Measurements from ENCODE around the gene DLGAP1. TPM values are rescaled to one million over a fixed set of nuclear protein-coding genes. Genes with fewer than 3 reads are reported as not detected.
A peak's percentile ranks its signal among the peaks of the same experiment; 100 is the strongest.

The DLGAP1 gene
- total and polyA plus RNA-seq, 7 donors: 0.13 to 2.6 (median 1.3) TPM; not detected in 1

DNA sequence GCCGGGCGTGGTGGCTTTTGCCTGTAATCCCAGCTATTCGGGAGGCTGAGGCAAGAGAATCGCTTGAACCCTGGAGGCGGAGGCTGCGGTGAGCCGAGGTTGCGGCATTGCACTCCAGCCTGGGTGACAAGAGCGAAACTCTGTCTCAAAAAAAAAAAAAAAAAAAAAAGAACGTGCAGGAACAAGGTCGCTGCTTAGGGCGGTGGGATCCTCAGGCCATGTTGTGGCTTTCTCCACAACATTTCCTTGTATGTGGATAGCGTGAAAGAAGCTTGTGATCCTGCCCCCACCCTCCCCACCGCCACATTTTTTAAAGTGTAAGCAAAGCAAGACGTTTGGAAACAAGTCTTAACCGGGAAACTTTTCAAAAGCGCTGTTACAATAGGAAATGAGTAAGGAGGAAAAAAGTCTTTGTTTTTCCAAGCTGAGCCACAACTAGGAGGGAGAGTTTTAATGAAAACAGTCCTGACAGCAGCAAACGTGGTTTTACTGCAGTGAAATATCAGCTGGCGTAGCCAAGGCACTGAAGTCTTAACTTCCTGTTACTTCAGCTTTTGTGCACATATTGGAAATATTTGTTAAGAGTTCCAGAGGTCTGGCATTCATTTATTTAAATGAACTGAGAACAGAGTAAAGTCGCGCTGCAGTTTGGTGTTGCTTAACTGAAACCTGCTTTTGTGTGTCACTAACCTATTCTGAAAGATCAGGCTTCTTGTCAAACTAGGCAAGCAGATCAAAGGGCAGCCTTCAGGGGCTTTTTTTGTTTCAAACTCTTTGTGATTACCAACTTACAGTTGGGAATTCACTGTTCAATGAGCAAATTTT, 1001.4 kb downstream of the DLGAP1 start:
- H3K4me1 ChIP-seq: peaks cover 0 to 49% (median 31%) of the 10 kb centered on the region in 4 donors
- H3K9me3 ChIP-seq: no peaks in the 10 kb centered on the region
- peaks cover 0 to 28% (median 21%) of the 10 kb centered on the region in 4 donors for H3K36me3 ChIP-seq
- peak; percentile 90 for DNase-seq
- H3K4me3 ChIP-seq: peak overlapping the region; percentile 67 to 82 (median 78)
- intact Hi-C loops (cut with DNase I): loop anchor here (2.0 to 10.0 kb wide), 6 partner anchors 141 to 796 kb away; partner anchors contain the start of genes MYL12B and SMCHD1
- TF ChIP-seq POLR2A (IDR thresholded peaks at IDR 0.05) (no peak), EP300 (IDR thresholded peaks at IDR 0.05) (peak in 1 of 4 donors; percentile 14), POLR2AphosphoS5 (IDR thresholded peaks at IDR 0.05) (peak; percentile 44 to 73 (median 54))
- TF ChIP-seq, protein P1, sequence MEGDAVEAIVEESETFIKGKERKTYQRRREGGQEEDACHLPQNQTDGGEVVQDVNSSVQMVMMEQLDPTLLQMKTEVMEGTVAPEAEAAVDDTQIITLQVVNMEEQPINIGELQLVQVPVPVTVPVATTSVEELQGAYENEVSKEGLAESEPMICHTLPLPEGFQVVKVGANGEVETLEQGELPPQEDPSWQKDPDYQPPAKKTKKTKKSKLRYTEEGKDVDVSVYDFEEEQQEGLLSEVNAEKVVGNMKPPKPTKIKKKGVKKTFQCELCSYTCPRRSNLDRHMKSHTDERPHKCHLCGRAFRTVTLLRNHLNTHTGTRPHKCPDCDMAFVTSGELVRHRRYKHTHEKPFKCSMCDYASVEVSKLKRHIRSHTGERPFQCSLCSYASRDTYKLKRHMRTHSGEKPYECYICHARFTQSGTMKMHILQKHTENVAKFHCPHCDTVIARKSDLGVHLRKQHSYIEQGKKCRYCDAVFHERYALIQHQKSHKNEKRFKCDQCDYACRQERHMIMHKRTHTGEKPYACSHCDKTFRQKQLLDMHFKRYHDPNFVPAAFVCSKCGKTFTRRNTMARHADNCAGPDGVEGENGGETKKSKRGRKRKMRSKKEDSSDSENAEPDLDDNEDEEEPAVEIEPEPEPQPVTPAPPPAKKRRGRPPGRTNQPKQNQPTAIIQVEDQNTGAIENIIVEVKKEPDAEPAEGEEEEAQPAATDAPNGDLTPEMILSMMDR (IDR thresholded peaks at IDR 0.05): no peak
- H3K27me3 ChIP-seq: no peaks in the 10 kb centered on the region
- 7 to 19% methylated on average over 21 of the region's 21 CpGs for WGBS, 2 donors
- H3K27ac ChIP-seq: peak overlapping the region; percentile 97 to 100 (median 99)

DNA sequence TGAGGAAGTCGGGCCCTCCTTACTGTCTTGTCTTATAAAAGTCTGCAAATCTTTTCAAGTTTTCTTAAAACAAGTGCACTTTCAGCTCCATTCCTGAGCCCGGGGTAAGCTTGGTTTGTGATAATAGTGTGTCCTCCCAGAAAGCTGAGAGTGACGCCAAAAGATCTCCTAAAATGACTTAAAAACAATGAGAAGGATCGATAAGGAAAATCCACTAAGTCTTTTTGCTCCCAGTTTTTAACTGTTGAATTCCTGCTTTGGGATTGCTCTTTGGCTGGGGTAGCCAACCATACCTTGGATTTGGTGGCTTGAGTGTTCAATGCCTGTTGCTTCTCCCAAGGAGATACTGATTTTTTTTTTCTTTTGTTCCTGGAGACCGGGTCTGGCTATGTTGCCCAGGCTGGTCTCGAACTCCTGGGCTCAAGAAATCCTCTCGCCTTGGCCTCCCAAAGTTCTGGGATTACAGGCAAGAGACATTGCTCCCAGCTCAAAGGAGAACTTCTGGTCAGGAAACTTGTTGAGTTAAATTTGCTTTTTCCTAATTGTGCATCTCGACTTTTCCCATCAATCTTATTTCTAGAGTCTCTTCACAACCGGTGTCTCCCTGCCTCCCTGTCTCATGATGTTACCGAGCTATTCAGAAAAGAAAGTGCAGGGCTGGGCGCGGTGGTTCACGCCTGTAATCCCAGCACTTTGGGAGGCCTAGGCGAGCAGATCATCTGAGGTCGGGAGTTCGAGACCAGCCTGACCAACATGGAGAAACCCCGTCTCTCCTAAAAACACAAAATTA, 1002.2 kb downstream of the DLGAP1 start:
- H3K4me3 ChIP-seq: peak overlapping the region; percentile 67 to 82 (median 78)
- no peaks in the 10 kb centered on the region for H3K27me3 ChIP-seq
- DNase-seq: no peak
- H3K27ac ChIP-seq: peak overlapping the region; percentile 97 to 100 (median 99)
- peaks cover 0 to 43% (median 31%) of the 10 kb centered on the region in 4 donors for H3K4me1 ChIP-seq
- peaks cover 0 to 19% (median 15%) of the 10 kb centered on the region in 4 donors for H3K36me3 ChIP-seq
- no peaks in the 10 kb centered on the region for H3K9me3 ChIP-seq
- WGBS, 2 donors: 14 to 52% methylated on average over 17 of the region's 17 CpGs
- TF ChIP-seq, protein P1 (IDR thresholded peaks at IDR 0.05): no peak
- TF ChIP-seq POLR2AphosphoS5 (IDR thresholded peaks at IDR 0.05) (no peak), EP300 (IDR thresholded peaks at IDR 0.05) (no peak), POLR2A (IDR thresholded peaks at IDR 0.05) (no peak)
- intact Hi-C loops (cut with DNase I): loop anchor here (2.0 to 10.0 kb wide), 5 partner anchors 142 to 796 kb away; partner anchors contain the start of genes MYL12B and SMCHD1

DNA sequence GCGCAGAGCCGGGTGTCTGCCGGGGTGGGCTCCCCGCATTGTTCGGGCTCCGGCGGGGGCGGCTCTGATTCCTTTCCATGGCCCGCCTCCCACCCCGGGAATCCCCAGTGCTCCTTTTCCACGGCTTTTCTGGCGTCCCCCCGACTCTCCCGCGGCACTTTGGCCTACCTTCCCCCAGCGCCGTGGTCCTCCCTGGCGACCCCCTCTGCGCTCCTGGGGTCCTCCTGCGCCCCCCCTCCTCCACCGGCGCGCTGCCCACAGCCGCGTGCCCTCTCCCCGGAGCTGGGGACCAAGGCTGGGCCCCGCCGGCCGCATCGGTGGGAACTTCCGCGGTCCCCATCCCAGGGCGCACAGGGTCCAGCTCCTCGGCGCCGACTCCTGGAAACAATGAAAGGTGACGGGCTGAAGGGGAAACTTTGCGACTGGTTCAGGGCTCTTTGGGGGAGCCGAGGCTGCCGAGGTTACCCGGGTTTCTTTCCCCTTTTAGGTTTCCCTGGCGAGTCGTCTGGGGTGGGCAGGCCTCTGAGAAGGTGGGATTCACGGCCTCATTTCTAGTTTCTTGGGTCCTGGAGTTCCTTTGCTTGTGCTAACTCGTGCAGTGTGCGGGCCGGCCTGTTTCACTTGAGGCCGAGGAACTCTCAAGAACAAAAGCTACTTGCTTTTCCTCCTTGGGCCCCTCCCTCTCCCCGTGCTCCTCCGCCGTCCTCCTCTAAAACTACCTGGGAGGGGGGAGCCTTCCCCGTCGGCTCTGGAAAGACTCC, 1002.9 kb downstream of the DLGAP1 start:
- intact Hi-C loops (cut with DNase I): loop anchor here (2.0 to 10.0 kb wide), 6 partner anchors 107 to 795 kb away; partner anchors contain the start of genes MYL12B and SMCHD1
- DNase-seq: peak; percentile 83
- H3K27me3 ChIP-seq: no peaks in the 10 kb centered on the region
- H3K36me3 ChIP-seq: peaks cover 0 to 12% (median 9%) of the 10 kb centered on the region in 4 donors
- peak overlapping the region; percentile 97 to 100 (median 99) for H3K27ac ChIP-seq
- 1 to 2% methylated on average over 53 of the region's 53 CpGs for WGBS, 2 donors
- no peaks in the 10 kb centered on the region for H3K9me3 ChIP-seq
- H3K4me3 ChIP-seq: peak overlapping the region; percentile 67 to 82 (median 78)
- TF ChIP-seq, protein P1 (IDR thresholded peaks at IDR 0.05): no peak
- TF ChIP-seq POLR2AphosphoS5 (IDR thresholded peaks at IDR 0.05): peak; percentile 53 to 81 (median 66)
- TF ChIP-seq EP300 (IDR thresholded peaks at IDR 0.05): no peak
- peak; percentile 38 to 58 for TF ChIP-seq POLR2A (IDR thresholded peaks at IDR 0.05)
- H3K4me1 ChIP-seq: peaks cover 0 to 41% (median 32%) of the 10 kb centered on the region in 4 donors
